ENCODE data around the gene HDGF. TPM values are rescaled to one million over a fixed set of nuclear protein-coding genes. Genes with fewer than 3 reads are reported as not detected.
A peak's percentile ranks its signal among the peaks of the same experiment; 100 is the strongest.

Gene HDGF
- total and polyA plus RNA-seq, 9 of the 15 experiments (the other 6 are each of a cell fraction or from before 2014, with no cell fraction given) = 38.8 to 601 (median 400) TPM

GRCh38 chr1:156705918-156706656 lies 45.4 kb downstream of the HDGF start (continued):
- TF ChIP-seq ATF4 (CRISPR knock-in tag; IDR thresholded peaks at IDR 0.05) (no peak), RBM34 (IDR thresholded peaks at IDR 0.05; ENCODE audit: borderline replicate concordance, insufficient read depth, low read length) (no peak), RCOR1 (IDR thresholded peaks at IDR 0.05; ENCODE audit: borderline replicate concordance in 1 of 2, low read depth in 2 of 2, low read length in 2 of 2) (no peak), PBX2 (CRISPR knock-in tag; IDR thresholded peaks at IDR 0.05; ENCODE audit: low read depth) (no peak), PBX2 (tag; conservative IDR thresholded peaks at IDR 0.05; ENCODE audit: low read depth) (no peak), ATF1 (CRISPR knock-in tag; IDR thresholded peaks at IDR 0.05) (no peak), ATF1 (tag; IDR thresholded peaks at IDR 0.05) (peak; percentile 62), ZFP1 (CRISPR knock-in tag; IDR thresholded peaks at IDR 0.05) (no peak), ZC3H4 (CRISPR knock-in tag; IDR thresholded peaks at IDR 0.05; ENCODE audit: borderline replicate concordance) (no peak; the same call in 1 of the 2 replicates), MAZ (CRISPR knock-in tag; conservative IDR thresholded peaks at IDR 0.05 in 1 of 2, IDR thresholded peaks at IDR 0.05 in 1 of 2) (peak; percentile 90 to 98), HDAC2 (IDR thresholded peaks at IDR 0.05) (peak; percentile 77; the same call in 1 of the 2 replicates), GABPB2 (CRISPR knock-in tag; conservative IDR thresholded peaks at IDR 0.05) (no peak), TCF3 (CRISPR knock-in tag; IDR thresholded peaks at IDR 0.05) (no peak), SUPT5H (IDR thresholded peaks at IDR 0.05) (no peak), GMEB1 (CRISPR knock-in tag; IDR thresholded peaks at IDR 0.05) (no peak), ESRRA (IDR thresholded peaks at IDR 0.05; ENCODE audit: borderline replicate concordance, low read depth) (0 out of 2 replicates have a peak, but pooled peaks have one; percentile 16), KDM4B (IDR thresholded peaks at IDR 0.05; ENCODE audit: borderline replicate concordance in 2 of 2, low read depth in 1 of 2) (peak in 1 of 2 experiments; percentile 42; a peak in 1 of 4 replicates), CUX1 (CRISPR knock-in tag; IDR thresholded peaks at IDR 0.05) (no peak)

Measured in K562 (cell line).